SK-N-SH treated with all-trans-retinoic acid at 6 μM for 48 hours (cell line): ENCODE results near the gene PNLDC1.

ENCODE experiments used
- ATAC-seq: fragments of 200-7000 bp; cut with Tn5 transposase; 3 replicates; pipeline ENCODE4 v1.9.1; 2020; ENCODE audit warnings: mild to moderate bottlenecking, moderate library complexity
- ARNTL ChIP-seq: fragments of 450-650 bp; formaldehyde crosslinking; IDR thresholded peaks from 2 replicates; pipeline ENCODE4 v1.5.0; 2020; ENCODE audit warnings: low read depth, mild to moderate bottlenecking, moderate library complexity, borderline replicate concordance
- BACH2 ChIP-seq: fragments of 250-450 bp; sonication (Bioruptor Pico); IDR thresholded peaks from 2 replicates; pipeline ENCODE4 v1.9.0; 2021; ENCODE audit warnings: mild to moderate bottlenecking, borderline replicate concordance
- CSDC2 ChIP-seq: fragments of 250-450 bp; sonication (Bioruptor Pico); IDR thresholded peaks from 2 replicates; pipeline ENCODE4 v1.5.0; 2020; ENCODE audit warnings: mild to moderate bottlenecking, moderate library complexity
- CSRNP3 ChIP-seq: fragments of 250-450 bp; sonication (Bioruptor Pico); IDR thresholded peaks from 2 replicates; pipeline ENCODE4 v1.5.1; 2021; ENCODE audit warnings: mild to moderate bottlenecking, moderate library complexity
- ESRRG ChIP-seq: fragments of 250-450 bp; sonication (Bioruptor Pico); IDR thresholded peaks from 2 replicates; pipeline ENCODE4 v1.6.1; 2021; ENCODE audit warnings: mild to moderate bottlenecking
- GLIS3 ChIP-seq: fragments of 250-450 bp; sonication (Bioruptor Pico); IDR thresholded peaks from 2 replicates; pipeline ENCODE4 v1.5.0; 2020; ENCODE audit warnings: mild to moderate bottlenecking, moderate library complexity
- ISL1 ChIP-seq: fragments of 250-450 bp; sonication (Bioruptor Pico); IDR thresholded peaks from 2 replicates; pipeline ENCODE4 v2.1.2; 2022; ENCODE audit warnings: mild to moderate bottlenecking, moderate library complexity
- OSR1 ChIP-seq: fragments of 250-450 bp; sonication (Bioruptor Pico); IDR thresholded peaks from 2 replicates; pipeline ENCODE4 v1.8.0; 2022; ENCODE audit warnings: moderate library complexity, mild to moderate bottlenecking, inconsistent platforms
- PPARA ChIP-seq: fragments of 250-450 bp; sonication (Bioruptor Pico); IDR thresholded peaks from 2 replicates; pipeline ENCODE4 v1.5.0; 2020; ENCODE audit warnings: mild to moderate bottlenecking, borderline replicate concordance
- RARB ChIP-seq: fragments of 250-450 bp; sonication (Bioruptor Pico); IDR thresholded peaks from 2 replicates; pipeline ENCODE4 v1.8.0; 2021; ENCODE audit warnings: mild to moderate bottlenecking, moderate library complexity
- SNAI2 ChIP-seq: fragments of 250-450 bp; sonication (Bioruptor Pico); IDR thresholded peaks from 2 replicates; pipeline ENCODE4 v1.5.0; 2020; ENCODE audit warnings: mild to moderate bottlenecking, moderate library complexity
- TCF4 ChIP-seq: fragments of 250-450 bp; sonication (Bioruptor Pico); IDR thresholded peaks from 2 replicates; pipeline ENCODE4 v1.8.0; 2021; ENCODE audit warnings: mild to moderate bottlenecking, moderate library complexity, borderline replicate concordance
- TOX ChIP-seq: fragments of 250-450 bp; sonication (Bioruptor Pico); IDR thresholded peaks from 2 replicates; pipeline ENCODE4 v1.8.0; 2021; ENCODE audit warnings: mild to moderate bottlenecking, moderate library complexity, borderline replicate concordance
- TSHZ2 ChIP-seq: fragments of 250-450 bp; sonication (Bioruptor Pico); IDR thresholded peaks from 2 replicates; pipeline ENCODE4 v1.5.0; 2020; ENCODE audit warnings: mild to moderate bottlenecking, moderate library complexity
- ZFP3 ChIP-seq: fragments of 250-450 bp; sonication (Bioruptor Pico); IDR thresholded peaks from 2 replicates; pipeline ENCODE4 v1.5.0; 2020; ENCODE audit warnings: mild to moderate bottlenecking, moderate library complexity
- ZNF565 ChIP-seq: fragments of 450-650 bp; formaldehyde crosslinking; conservative IDR thresholded peaks from 2 replicates; pipeline ENCODE4 v1.5.0; 2020; ENCODE audit warnings: low read depth, mild to moderate bottlenecking, moderate library complexity
- ZNF70 ChIP-seq: fragments of 450-650 bp; formaldehyde crosslinking; IDR thresholded peaks from 2 replicates; pipeline ENCODE4 v1.5.0; 2020; ENCODE audit warnings: mild to moderate bottlenecking, moderate library complexity
- ZNF8 ChIP-seq: fragments of 450-650 bp; formaldehyde crosslinking; IDR thresholded peaks from 2 replicates; pipeline ENCODE4 v1.5.0; 2020; ENCODE audit warnings: mild to moderate bottlenecking, moderate library complexity
- TF ChIP-seq, protein P1 (sequence below): fragments of 250-450 bp; sonication (Bioruptor Pico); IDR thresholded peaks from 2 replicates; pipeline ENCODE4 v1.8.0; 2021; ENCODE audit warnings: low read depth, mild to moderate bottlenecking, moderate library complexity, borderline replicate concordance
- TF ChIP-seq, protein P2 (sequence below): fragments of 250-450 bp; sonication (Bioruptor Pico); IDR thresholded peaks from 2 replicates; pipeline ENCODE4 v1.5.1; 2020; ENCODE audit warnings: low read depth, mild to moderate bottlenecking, moderate library complexity
- TF ChIP-seq, protein P3 (sequence below): fragments of 250-450 bp; sonication (Bioruptor Pico); IDR thresholded peaks from 2 replicates; pipeline ENCODE4 v1.8.0; 2020; ENCODE audit warnings: mild to moderate bottlenecking, moderate library complexity, borderline replicate concordance

The PNLDC1 gene

DNA sequence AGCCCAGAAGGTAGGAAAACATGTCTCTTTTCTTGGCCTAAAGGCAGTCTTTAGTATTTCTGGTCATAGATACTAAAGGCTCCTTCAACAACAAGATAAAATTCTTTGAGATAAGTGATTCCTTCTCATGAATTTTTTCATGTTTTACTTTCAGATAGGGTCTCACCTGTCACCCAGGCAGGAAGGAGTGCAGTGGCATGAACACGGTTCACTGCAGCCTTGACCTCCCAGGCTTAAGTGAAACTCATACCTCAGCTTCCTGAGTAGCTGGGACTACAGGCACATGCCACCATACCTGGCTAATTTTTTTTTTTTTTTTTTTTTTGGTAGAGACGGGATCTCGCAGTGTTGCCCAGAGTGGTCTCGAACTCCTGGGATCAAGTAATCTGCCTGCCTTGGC is 9.1 kb downstream of the PNLDC1 start:
- no peak for TF ChIP-seq TSHZ2 (CRISPR knock-in tag)
- TF ChIP-seq ZNF565 (CRISPR knock-in tag) = no peak
- TF ChIP-seq OSR1 (CRISPR knock-in tag) = no peak
- no peak for TF ChIP-seq BACH2 (CRISPR knock-in tag)
- TF ChIP-seq ARNTL = no peak
- TF ChIP-seq, protein P1, sequence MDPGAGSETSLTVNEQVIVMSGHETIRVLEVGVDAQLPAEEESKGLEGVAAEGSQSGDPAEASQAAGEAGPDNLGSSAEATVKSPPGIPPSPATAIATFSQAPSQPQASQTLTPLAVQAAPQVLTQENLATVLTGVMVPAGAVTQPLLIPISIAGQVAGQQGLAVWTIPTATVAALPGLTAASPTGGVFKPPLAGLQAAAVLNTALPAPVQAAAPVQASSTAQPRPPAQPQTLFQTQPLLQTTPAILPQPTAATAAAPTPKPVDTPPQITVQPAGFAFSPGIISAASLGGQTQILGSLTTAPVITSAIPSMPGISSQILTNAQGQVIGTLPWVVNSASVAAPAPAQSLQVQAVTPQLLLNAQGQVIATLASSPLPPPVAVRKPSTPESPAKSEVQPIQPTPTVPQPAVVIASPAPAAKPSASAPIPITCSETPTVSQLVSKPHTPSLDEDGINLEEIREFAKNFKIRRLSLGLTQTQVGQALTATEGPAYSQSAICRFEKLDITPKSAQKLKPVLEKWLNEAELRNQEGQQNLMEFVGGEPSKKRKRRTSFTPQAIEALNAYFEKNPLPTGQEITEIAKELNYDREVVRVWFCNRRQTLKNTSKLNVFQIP (CRISPR knock-in tag) = no peak
- TF ChIP-seq ZNF70 (CRISPR knock-in tag) = no peak
- TF ChIP-seq TCF4 (CRISPR knock-in tag) = no peak
- TF ChIP-seq, protein P2, sequence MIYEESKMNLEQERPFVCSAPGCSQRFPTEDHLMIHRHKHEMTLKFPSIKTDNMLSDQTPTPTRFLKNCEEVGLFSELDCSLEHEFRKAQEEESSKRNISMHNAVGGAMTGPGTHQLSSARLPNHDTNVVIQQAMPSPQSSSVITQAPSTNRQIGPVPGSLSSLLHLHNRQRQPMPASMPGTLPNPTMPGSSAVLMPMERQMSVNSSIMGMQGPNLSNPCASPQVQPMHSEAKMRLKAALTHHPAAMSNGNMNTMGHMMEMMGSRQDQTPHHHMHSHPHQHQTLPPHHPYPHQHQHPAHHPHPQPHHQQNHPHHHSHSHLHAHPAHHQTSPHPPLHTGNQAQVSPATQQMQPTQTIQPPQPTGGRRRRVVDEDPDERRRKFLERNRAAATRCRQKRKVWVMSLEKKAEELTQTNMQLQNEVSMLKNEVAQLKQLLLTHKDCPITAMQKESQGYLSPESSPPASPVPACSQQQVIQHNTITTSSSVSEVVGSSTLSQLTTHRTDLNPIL (CRISPR knock-in tag) = no peak
- no peak for TF ChIP-seq CSDC2 (CRISPR knock-in tag)
- ATAC-seq = no peak

GRCh38 chr6:159813781-159814180 is 13.7 kb downstream of the PNLDC1 start:
- no peak for ATAC-seq
- TF ChIP-seq, protein P3, sequence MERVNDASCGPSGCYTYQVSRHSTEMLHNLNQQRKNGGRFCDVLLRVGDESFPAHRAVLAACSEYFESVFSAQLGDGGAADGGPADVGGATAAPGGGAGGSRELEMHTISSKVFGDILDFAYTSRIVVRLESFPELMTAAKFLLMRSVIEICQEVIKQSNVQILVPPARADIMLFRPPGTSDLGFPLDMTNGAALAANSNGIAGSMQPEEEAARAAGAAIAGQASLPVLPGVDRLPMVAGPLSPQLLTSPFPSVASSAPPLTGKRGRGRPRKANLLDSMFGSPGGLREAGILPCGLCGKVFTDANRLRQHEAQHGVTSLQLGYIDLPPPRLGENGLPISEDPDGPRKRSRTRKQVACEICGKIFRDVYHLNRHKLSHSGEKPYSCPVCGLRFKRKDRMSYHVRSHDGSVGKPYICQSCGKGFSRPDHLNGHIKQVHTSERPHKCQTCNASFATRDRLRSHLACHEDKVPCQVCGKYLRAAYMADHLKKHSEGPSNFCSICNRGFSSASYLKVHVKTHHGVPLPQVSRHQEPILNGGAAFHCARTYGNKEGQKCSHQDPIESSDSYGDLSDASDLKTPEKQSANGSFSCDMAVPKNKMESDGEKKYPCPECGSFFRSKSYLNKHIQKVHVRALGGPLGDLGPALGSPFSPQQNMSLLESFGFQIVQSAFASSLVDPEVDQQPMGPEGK (CRISPR knock-in tag) = no peak
- no peak for TF ChIP-seq CSRNP3 (CRISPR knock-in tag)
- TF ChIP-seq TOX (CRISPR knock-in tag) = no peak
- TF ChIP-seq ESRRG (CRISPR knock-in tag) = no peak
- no peak for TF ChIP-seq GLIS3
- no peak for TF ChIP-seq ARNTL
- no peak for TF ChIP-seq PPARA (CRISPR knock-in tag)
- TF ChIP-seq ISL1 (CRISPR knock-in tag) = no peak
- no peak for TF ChIP-seq SNAI2 (CRISPR knock-in tag)
- no peak for TF ChIP-seq TCF4 (CRISPR knock-in tag)

DNA sequence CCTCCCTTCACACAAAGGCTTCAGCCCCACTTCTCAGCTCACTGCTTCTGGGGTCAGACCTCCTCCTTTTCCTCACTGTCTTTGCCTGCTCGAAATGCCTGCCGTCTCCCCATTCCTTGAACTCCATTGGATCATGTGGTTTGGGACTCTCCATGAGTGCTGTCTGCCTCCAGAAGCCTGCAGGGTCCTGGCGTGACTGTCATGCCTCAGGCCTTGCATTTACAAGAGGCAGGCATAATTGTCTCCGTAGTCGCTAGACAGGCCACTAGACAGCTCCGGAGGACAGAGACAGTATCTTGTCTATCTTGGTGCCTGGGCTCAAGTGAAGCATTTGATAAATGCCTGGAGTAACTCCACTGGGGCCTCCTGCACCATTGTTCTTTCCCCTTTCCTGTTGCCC is 15.3 kb downstream of the PNLDC1 start:
- ATAC-seq = no peak
- TF ChIP-seq, protein P2 (CRISPR knock-in tag) = no peak
- no peak for TF ChIP-seq RARB
- TF ChIP-seq ARNTL = no peak
- no peak for TF ChIP-seq GLIS3
- no peak for TF ChIP-seq OSR1 (CRISPR knock-in tag)
- no peak for TF ChIP-seq ESRRG (CRISPR knock-in tag)
- no peak for TF ChIP-seq TOX (CRISPR knock-in tag)
- TF ChIP-seq, protein P3 (CRISPR knock-in tag) = no peak
- no peak for TF ChIP-seq ZFP3 (CRISPR knock-in tag)
- TF ChIP-seq CSRNP3 (CRISPR knock-in tag) = no peak
- TF ChIP-seq PPARA (CRISPR knock-in tag) = no peak
- TF ChIP-seq, protein P1 (CRISPR knock-in tag) = no peak
- TF ChIP-seq ZNF8 (CRISPR knock-in tag) = no peak
